MM.1S (cell line): Measurements from ENCODE around the gene SRSF2.
"Not testable (repeated sequence)": the region's sequence is repeated elsewhere in the genome, so short reads cannot be mapped to it uniquely, and the experiment has no call there.

Experiments used
- DNase-seq: peaks from one replicate; pipeline ENCODE4 v3.0.0-alpha.2; 2015
- H2AFZ ChIP-seq: fragments of 300-600 bp; sonication (generic); 2 replicates; pipeline ENCODE4 v1.6.0; 2016; ENCODE audit warnings: antibody characterized with exemption, low read length
- H3F3A ChIP-seq: fragments of 300-600 bp; sonication (generic); 2 replicates; pipeline ENCODE4 v1.6.1; 2016; ENCODE audit warnings: mild to moderate bottlenecking, antibody characterized with exemption, low read length, moderate library complexity, mixed read lengths; ENCODE audit not compliant: insufficient read depth
- H3K27ac ChIP-seq: fragments of 300-600 bp; sonication (generic); 2 replicates; pipeline ENCODE4 v1.5.1; 2016; ENCODE audit warnings: mild to moderate bottlenecking, low read length
- H3K27me3 ChIP-seq: fragments of 300-600 bp; sonication (generic); replicated peaks from 2 replicates; pipeline ENCODE4 v1.6.0; 2016; ENCODE audit warnings: low read length; ENCODE audit not compliant: insufficient read depth
- H3K36me3 ChIP-seq: fragments of 300-600 bp; sonication (generic); replicated peaks from 2 replicates; pipeline ENCODE4 v1.6.1; 2016; ENCODE audit warnings: mild to moderate bottlenecking, low read length, mixed read lengths; ENCODE audit not compliant: insufficient read depth
- H3K4me1 ChIP-seq: fragments of 300-600 bp; sonication (generic); 2 replicates; pipeline ENCODE4 v1.6.1; 2016; ENCODE audit warnings: low read length, mixed read lengths
- H3K4me2 ChIP-seq: fragments of 300-600 bp; sonication (generic); 2 replicates; pipeline ENCODE4 v1.6.0; 2016; ENCODE audit warnings: low read depth, low read length
- H3K4me3 ChIP-seq: fragments of 300-600 bp; sonication (generic); 2 replicates; pipeline ENCODE4 v1.5.1; 2016; ENCODE audit warnings: low read length, mixed read lengths
- H3K79me2 ChIP-seq: fragments of 300-600 bp; sonication (generic); 2 replicates; pipeline ENCODE4 v1.6.1; 2016; ENCODE audit warnings: mixed run types, low read length, mixed read lengths
- H3K9ac ChIP-seq: fragments of 300-600 bp; sonication (generic); 2 replicates; pipeline ENCODE4 v1.6.1; 2016; ENCODE audit warnings: low read length, mixed read lengths
- H3K9me2 ChIP-seq: fragments of 300-600 bp; sonication (generic); replicated peaks from 2 replicates; pipeline ENCODE4 v1.6.1; 2016; ENCODE audit warnings: mild to moderate bottlenecking, low read length, mixed read lengths; ENCODE audit not compliant: insufficient read depth
- H3K9me3 ChIP-seq: fragments of 300-600 bp; sonication (generic); replicated peaks from 2 replicates; pipeline ENCODE4 v1.6.1; 2016; ENCODE audit warnings: mild to moderate bottlenecking, low read length, mixed read lengths; ENCODE audit not compliant: insufficient read depth
- H4K20me1 ChIP-seq: fragments of 300-600 bp; sonication (generic); 2 replicates; pipeline ENCODE4 v1.6.1; 2016; ENCODE audit warnings: mild to moderate bottlenecking, low read length, moderate library complexity, mixed read lengths; ENCODE audit not compliant: insufficient read depth
- CTCF ChIP-seq: fragments of 300-600 bp; sonication (generic); IDR thresholded peaks from 2 replicates; pipeline ENCODE4 v1.5.1; 2016; ENCODE audit warnings: antibody characterized with exemption, low read length, mixed read lengths
- EZH2 ChIP-seq: fragments of 300-600 bp; sonication (generic); optimal IDR thresholded peaks from 2 replicates; pipeline ENCODE3; 2017; ENCODE audit warnings: low read depth, mild to moderate bottlenecking, antibody characterized with exemption, low read length, mixed read lengths
- EZH2phosphoT487 ChIP-seq: fragments of 300-600 bp; sonication (generic); IDR thresholded peaks from 2 replicates; pipeline ENCODE4 v1.6.1; 2018; ENCODE audit warnings: antibody characterized with exemption, low read length

SRSF2 gene

GRCh38 chr17:76723812-76724211 is 13.3 kb downstream of the SRSF2 start:
- peaks cover 12% of the 10 kb centered on the region for H3K36me3 ChIP-seq
- no peaks in the 10 kb centered on the region for H3K27me3 ChIP-seq
- peaks cover 86% of the 10 kb centered on the region for H3K79me2 ChIP-seq
- no peak overlapping the region for H3K9ac ChIP-seq
- H3K4me2 ChIP-seq, result no peak overlapping the region
- H4K20me1 ChIP-seq, result no peaks in the 10 kb centered on the region
- peaks cover 29% of the 10 kb centered on the region for H3F3A ChIP-seq
- H3K9me2 ChIP-seq, result no peaks in the 10 kb centered on the region
- H3K9me3 ChIP-seq, result no peaks in the 10 kb centered on the region
- DNase-seq, result no peak
- TF ChIP-seq EZH2phosphoT487 (no peak), CTCF (no peak), EZH2 (no peak)
- no peak overlapping the region for H2AFZ ChIP-seq
- H3K27ac ChIP-seq, result no peak overlapping the region
- no peak overlapping the region for H3K4me3 ChIP-seq
- H3K4me1 ChIP-seq, result 0 out of 2 replicates have a peak, but pooled peaks cover 11% of the 10 kb centered on the region

- not testable (repeated sequence) for H3K27ac ChIP-seq, H3K9me3 ChIP-seq, H3K4me2 ChIP-seq, H3K4me3 ChIP-seq, H3K9me2 ChIP-seq, DNase-seq, H3K9ac ChIP-seq, H3K27me3 ChIP-seq, H2AFZ ChIP-seq, H4K20me1 ChIP-seq
- peaks cover 12% of the 10 kb centered on the region for H3K36me3 ChIP-seq
- H3F3A ChIP-seq, result peaks cover 27% of the 10 kb centered on the region
- H3K4me1 ChIP-seq, result 0 out of 2 replicates have a peak, but pooled peaks cover 11% of the 10 kb centered on the region
- peaks cover 82% of the 10 kb centered on the region for H3K79me2 ChIP-seq
These were observed 14.2 kb downstream of the SRSF2 start for GRCh38 chr17:76722977-76723376.

GRCh38 chr17:76722279-76722678 is 14.9 kb downstream of the SRSF2 start:
- H3K27ac ChIP-seq, result no peak overlapping the region
- 0 out of 2 replicates have a peak, but pooled peaks cover 11% of the 10 kb centered on the region for H3K4me1 ChIP-seq
- H2AFZ ChIP-seq, result no peak overlapping the region
- TF ChIP-seq CTCF (no peak), EZH2 (no peak), EZH2phosphoT487 (no peak)
- no peaks in the 10 kb centered on the region for H4K20me1 ChIP-seq
- no peak overlapping the region for H3K4me3 ChIP-seq
- H3K79me2 ChIP-seq, result peaks cover 77% of the 10 kb centered on the region
- H3K36me3 ChIP-seq, result peaks cover 14% of the 10 kb centered on the region
- H3K4me2 ChIP-seq, result no peak overlapping the region
- DNase-seq, result no peak
- H3K27me3 ChIP-seq, result no peaks in the 10 kb centered on the region
- peaks cover 20% of the 10 kb centered on the region for H3F3A ChIP-seq
- H3K9ac ChIP-seq, result no peak overlapping the region
- no peaks in the 10 kb centered on the region for H3K9me2 ChIP-seq
- H3K9me3 ChIP-seq, result no peaks in the 10 kb centered on the region

- Histone ChIP-seq H3K79me2 (peaks cover 76% of the 10 kb centered on the region), H3F3A (peaks cover 22% of the 10 kb centered on the region), H3K4me3 (no peak overlapping the region), H3K9me3 (no peaks in the 10 kb centered on the region), H3K9ac (no peak overlapping the region), H3K4me1 (peaks cover 12% of the 10 kb centered on the region; the same call in 1 of the 2 replicates), H3K36me3 (peaks cover 15% of the 10 kb centered on the region), H3K27ac (no peak overlapping the region), H3K9me2 (no peaks in the 10 kb centered on the region), H3K4me2 (no peak overlapping the region), H3K27me3 (no peaks in the 10 kb centered on the region), H4K20me1 (no peaks in the 10 kb centered on the region), H2AFZ (no peak overlapping the region)
- DNase-seq, result no peak
- TF ChIP-seq CTCF (no peak), EZH2phosphoT487 (no peak), EZH2 (no peak)
These were observed 15.7 kb downstream of the SRSF2 start for GRCh38 chr17:76721463-76721862.
